K562 (cell line): ENCODE measurements around the gene RNF222. TPM values are rescaled to one million over a fixed set of nuclear protein-coding genes. Genes with fewer than 3 reads are reported as not detected.

Experiments
- ATAC-seq: fragments of 200-7000 bp; cut with Tn5 transposase; 3 replicates; pipeline ENCODE4 v1.9.1; 2020; ENCODE audit warnings: moderate library complexity
- BruUV-seq: library from RNA; stranded (reverse); fragments of 400-500 nt; replicated peaks from 2 replicates; lab custom pipeline; 2021; lab: Mats Ljungman, UMichigan
- CTCF ChIA-PET: fragments of 300-600 bp; formaldehyde crosslinking; extraction: SDS; loops from one replicate; lab custom pipeline; 2021; ENCODE audit warnings: low intra/inter-chr PET ratio; lab: Yijun Ruan, JAX
- POLR2A ChIA-PET: fragments of 300-600, 350-650 bp; sonication (Branson Sonifier 250); formaldehyde crosslinking; extraction: SDS; loops from one replicate; lab custom pipeline; 2021; ENCODE audit warnings: antibody characterized with exemption, inconsistent platforms; lab: Yijun Ruan, JAX
- DNase-seq, 4 experiments: peaks; one replicate each; pipeline versions ENCODE4 v3.0.0 to v3.0.0-alpha.2; 2011 to 2018; ENCODE audit warnings: low spot score in 3 of 4, mixed read lengths in 3 of 4; ENCODE audit errors: extremely low read depth in 1 of 4
- FAIRE-seq: peaks from 2 replicates; lab custom pipeline; 2011; peaks lifted over from hg19 to GRCh38; lab: Jason Lieb, UNC
- H2AFZ ChIP-seq: 2 replicates; pipeline ENCODE4 v1.6.0; 2011; ENCODE audit warnings: low read depth, low read length, control low read depth, inconsistent platforms
- H3K27ac ChIP-seq: fragments of 200-600 bp; 3 replicates; pipeline ENCODE4 v1.8.0; 2011; ENCODE audit warnings: low read depth, mild to moderate bottlenecking, control low read depth, inconsistent platforms, low read length, moderate library complexity, mixed read lengths; ENCODE audit errors: extremely low read depth
- H3K27me3 ChIP-seq, 2 experiments: fragments of 300-600 bp in 1 of 2; 2 replicates in 1 of 2; 3 replicates in 1 of 2; pipeline versions ENCODE4 v1.6.0 to v1.8.0; 2011; ENCODE audit warnings: inconsistent platforms in 2 of 2, low read length in 2 of 2, mild to moderate bottlenecking in 1 of 2, mixed read lengths in 1 of 2, moderate library complexity in 1 of 2; ENCODE audit not compliant: control insufficient read depth in 2 of 2, insufficient read depth in 2 of 2
- H3K36me3 ChIP-seq: fragments of 300-600 bp; 3 replicates; pipeline ENCODE4 v1.8.0; 2011; ENCODE audit warnings: mild to moderate bottlenecking, low read length, inconsistent platforms; ENCODE audit not compliant: control insufficient read depth, insufficient read depth
- H3K4me1 ChIP-seq, 2 experiments: fragments of 200-600 bp in 1 of 2; replicated peaks in 1 of 2; 2 replicates in 1 of 2; 3 replicates in 1 of 2; pipeline versions ENCODE4 v1.5.1 to v1.8.0; 2011; ENCODE audit warnings: inconsistent platforms in 2 of 2, low read length in 2 of 2, mild to moderate bottlenecking in 1 of 2, mixed read lengths in 1 of 2, moderate library complexity in 1 of 2; ENCODE audit not compliant: control insufficient read depth in 2 of 2, insufficient read depth in 2 of 2
- H3K4me2 ChIP-seq: 2 replicates; pipeline ENCODE4 v1.6.1; 2011; ENCODE audit warnings: low read length, control low read depth, inconsistent platforms, mixed read lengths; ENCODE audit not compliant: insufficient read depth
- H3K4me3 ChIP-seq: fragments of 200-600 bp; sonication (generic), shearing (Covaris generic); 2 replicates; pipeline ENCODE4 v1.5.1; 2016; ENCODE audit warnings: control low read depth, inconsistent platforms
- H3K79me2 ChIP-seq: fragments of 200-600 bp; 3 replicates; pipeline ENCODE4 v1.8.0; 2011; ENCODE audit warnings: low read length, inconsistent platforms; ENCODE audit not compliant: control insufficient read depth, insufficient read depth
- H3K9ac ChIP-seq, 2 experiments: 2 replicates each; pipeline versions ENCODE4 v1.6.0 to v1.6.1; 2011; ENCODE audit warnings: low read depth in 2 of 2, low read length in 2 of 2, control low read depth in 1 of 2, inconsistent platforms in 1 of 2, mild to moderate bottlenecking in 1 of 2, mixed read lengths in 1 of 2; ENCODE audit not compliant: insufficient read depth in 1 of 2
- H3K9me1 ChIP-seq: one replicate; pipeline ENCODE4 v1.6.0; 2011; ENCODE audit warnings: inconsistent platforms, mild to moderate bottlenecking, low read length, moderate library complexity; ENCODE audit not compliant: control insufficient read depth, insufficient read depth
- H3K9me3 ChIP-seq: replicated peaks from 2 replicates; pipeline ENCODE4 v1.5.1; 2011; ENCODE audit warnings: low read depth, low read length, inconsistent platforms; ENCODE audit not compliant: control insufficient read depth, insufficient read depth
- H4K20me1 ChIP-seq: replicated peaks from 2 replicates; pipeline ENCODE4 v1.6.1; 2011; ENCODE audit warnings: low read length, inconsistent platforms, mixed read lengths; ENCODE audit not compliant: control insufficient read depth, insufficient read depth
- FOXA1 ChIP-seq: fragments of 450-650 bp; IDR thresholded peaks from 2 replicates; pipeline ENCODE4 v1.6.1; 2016; ENCODE audit warnings: mild to moderate bottlenecking, borderline replicate concordance
- HIVEP1 ChIP-seq: fragments of 250-450 bp; sonication (Bioruptor Pico); IDR thresholded peaks from 2 replicates; pipeline ENCODE4 v1.4.0; 2020; ENCODE audit warnings: mild to moderate bottlenecking
- MAFG ChIP-seq: fragments of 450-650 bp; conservative IDR thresholded peaks from 2 replicates; pipeline ENCODE4 v1.6.1; 2016; ENCODE audit warnings: missing genetic modification characterization, missing compliant biosample characterization
- MYBL2 ChIP-seq, 2 experiments: fragments of 450-650 bp in 1 of 2; sonication (generic) in 1 of 2; formaldehyde crosslinking in 1 of 2; IDR thresholded peaks; 2 replicates each; pipeline versions ENCODE4 v1.6.1 to v1.8.1; 2017 to 2022; ENCODE audit warnings: borderline replicate concordance in 1 of 2, inconsistent platforms in 1 of 2, low read depth in 1 of 2, mild to moderate bottlenecking in 1 of 2, missing genetic modification reagents in 1 of 2, moderate library complexity in 1 of 2
- SPI1 ChIP-seq: IDR thresholded peaks from 2 replicates; pipeline ENCODE4 v1.6.1; 2011; ENCODE audit warnings: low read depth, low read length, control low read depth, borderline replicate concordance
- WGBS: fragments of 100-300 bp; shearing (Covaris generic); methylation state at CpG from one replicate; pipeline ENCODE4 v1.1.6; 2016; ENCODE audit warnings: low coverage, mixed read lengths; ENCODE audit not compliant: insufficient coverage; ENCODE audit errors: missing lambda C conversion rate; 5-methylcytosine and 5-hydroxymethylcytosine counted together
- in situ Hi-C: fragments of 300-500 bp; cut with MboI; formaldehyde crosslinking; loops from 4 replicates; pipeline ENCODE4 v1.15.0; 2018; ENCODE audit warnings: inconsistent platforms, mixed read lengths
- intact Hi-C: fragments of 100-400 bp; cut with micrococcal nuclease; formaldehyde crosslinking; loops from 2 replicates; pipeline ENCODE4 v1.14.2; 2022
- polyA plus RNA-seq, 8 experiments: library from polyadenylated mRNA; depleted of rRNA in 4 of 8; stranded (reverse) in 5 of 8; unstranded in 3 of 8; fragments of >200 nt; fragmentation: Nextera tagmentation in 2 of 8; fragmentation: Illumina TruSeq in 1 of 8; extraction: Ambion mirVana in 2 of 8; extraction: Trizol in 1 of 8; gene quantifications; 2 replicates each; pipeline versions ENCODE4 v1.2.1 to v1.2.3, GENCODE V29; 2011 to 2014; ENCODE audit warnings: inconsistent platforms in 1 of 8, missing spikeins in 1 of 8
- total RNA-seq, 7 experiments: library from RNA; depleted of rRNA in 6 of 7; stranded (reverse); fragments of >200 nt in 6 of 7; fragmentation: Illumina TruSeq in 2 of 7; extraction: Trizol in 2 of 7; gene quantifications; 2 replicates each; pipeline versions ENCODE4 v1.2.1 to v1.2.3, GENCODE V29; 2011 to 2021; ENCODE audit warnings: low replicate concordance in 1 of 7

Gene RNF222
- total and polyA plus RNA-seq, 9 of the 15 experiments (the other 6 are each of a cell fraction or from before 2014, with no cell fraction given), result not detected

DNA sequence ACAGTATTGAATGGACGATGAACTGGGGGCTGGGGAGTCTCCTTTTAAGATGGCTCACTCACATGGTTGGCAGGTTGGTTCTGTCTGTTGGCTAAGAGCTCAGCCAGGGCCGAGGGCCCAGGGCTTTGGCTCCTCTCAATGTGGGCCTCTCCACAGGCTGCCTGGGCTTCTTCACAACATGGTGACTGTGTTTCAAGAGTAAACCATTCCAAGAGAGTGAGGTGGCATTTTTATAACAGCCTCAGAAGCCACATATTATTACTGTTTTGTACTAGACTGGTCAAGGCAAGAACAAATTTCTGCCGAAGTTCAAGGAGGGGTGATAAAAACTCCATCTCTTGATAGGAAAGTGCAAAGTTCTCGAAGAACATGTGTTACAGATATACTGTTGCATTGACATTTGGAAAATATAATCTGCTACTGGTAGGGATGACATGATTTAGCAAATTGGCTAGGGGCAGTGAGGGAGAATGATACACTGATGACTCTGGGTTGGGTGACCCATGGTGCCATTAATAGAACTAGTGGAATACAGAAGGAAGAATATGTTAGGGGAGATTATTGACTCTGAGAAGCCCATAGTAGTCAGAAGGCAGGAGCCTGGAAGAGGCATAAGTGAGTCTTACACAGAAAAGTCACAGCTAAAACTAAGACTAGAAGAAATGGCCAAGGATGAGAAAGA is 34.8 kb downstream of the RNF222 start:
- ATAC-seq (no peak; the same call in 2 of the 3 replicates), DNase-seq (no peak), FAIRE-seq (no peak)
- ChIA-PET CTCF (no interaction called here), POLR2A (interaction anchor here (4.5 kb wide), 1 partner anchor 14 kb away, joined by 25 read pairs; the partner anchor contains the start of gene KRABD2)
- intact Hi-C loops, result no loop called here
- no peak overlapping the region for H3K4me3 ChIP-seq
- no peaks in the 10 kb centered on the region for H3K27me3 ChIP-seq
- H3K9ac ChIP-seq, result no peak overlapping the region
- H3K79me2 ChIP-seq, result no peaks in the 10 kb centered on the region
- H3K4me2 ChIP-seq, result no peak overlapping the region
- H4K20me1 ChIP-seq, result no peaks in the 10 kb centered on the region
- 42% methylated on average over 4 of the region's 4 CpGs for WGBS
- in situ Hi-C loops, result no loop called here
- no peak overlapping the region for H3K27ac ChIP-seq
- H2AFZ ChIP-seq, result peak overlapping the region; percentile 66
- peaks cover 0 to 30% of the 10 kb centered on the region in 2 experiments; a peak in 4 of 5 replicates for H3K4me1 ChIP-seq
- no peaks in the 10 kb centered on the region for H3K9me3 ChIP-seq
- BruUV-seq, result no TSS peak
- H3K36me3 ChIP-seq, result no peaks in the 10 kb centered on the region
- TF ChIP-seq MYBL2 (IDR thresholded peaks at IDR 0.05; ENCODE audit: low read depth) (no peak), MYBL2 (CRISPR knock-in tag; IDR thresholded peaks at IDR 0.05; ENCODE audit: borderline replicate concordance) (no peak), MAFG (0 out of 2 replicates have a peak, but pooled peaks have one; percentile 11), FOXA1 (no peak)
- no peaks in the 10 kb centered on the region for H3K9me1 ChIP-seq

GRCh38 chr17:8360751-8361150 is 36.9 kb downstream of the RNF222 start:
- H4K20me1 ChIP-seq, result no peaks in the 10 kb centered on the region
- TF ChIP-seq HIVEP1 (CRISPR knock-in tag) (no peak), SPI1 (no peak)
- ChIA-PET CTCF (no interaction called here), POLR2A (interaction anchor here (0.7 to 4.5 kb wide), 4 partner anchors 16 to 1316 kb away, joined by 3 to 25 read pairs (median 4); partner anchors contain the start of gene KRABD2)
- no peak overlapping the region for H3K4me2 ChIP-seq
- ATAC-seq (no peak), FAIRE-seq (peak; percentile 44), DNase-seq (no peak)
- H3K9ac ChIP-seq, result no peak overlapping the region; a peak in 1 of 4 replicates
- H3K79me2 ChIP-seq, result no peaks in the 10 kb centered on the region
- no peaks in the 10 kb centered on the region for H3K27me3 ChIP-seq
- peak overlapping the region; percentile 80 for H2AFZ ChIP-seq
- no peaks in the 10 kb centered on the region for H3K9me1 ChIP-seq
- intact Hi-C loops (no loop called here), in situ Hi-C loops (no loop called here)
- peaks cover 0 to 30% of the 10 kb centered on the region in 2 experiments; a peak in 4 of 5 replicates for H3K4me1 ChIP-seq
- no peak overlapping the region for H3K4me3 ChIP-seq
- no peak overlapping the region for H3K27ac ChIP-seq
- H3K36me3 ChIP-seq, result no peaks in the 10 kb centered on the region
- 25% methylated on average over 3 of the region's 3 CpGs for WGBS
- no TSS peak for BruUV-seq
- no peaks in the 10 kb centered on the region for H3K9me3 ChIP-seq
